Dedifferentiated amniotic fluid mesenchymal stem cell (primary cell): ENCODE data around the gene LMF1.
"Not testable (repeated sequence)": the region's sequence is repeated elsewhere in the genome, so short reads cannot be mapped to it uniquely, and the experiment has no call there.

ENCODE experiments used
- DNase-seq: peaks from one replicate; pipeline ENCODE4 v3.0.0-alpha.2; 2016; ENCODE audit errors: extremely low spot score

The LMF1 gene

GRCh38 chr16:970386-970765, 408 bp downstream of the LMF1 start:
- DNase-seq = no peak

GRCh38 chr16:969508-970385, 1.0 kb downstream of the LMF1 start:
- DNase-seq = peak; percentile 15

- no peak for DNase-seq
Measured at GRCh38 chr16:968620-969019, 2.2 kb downstream of the LMF1 start.

- DNase-seq = no peak
Measured at GRCh38 chr16:967546-968295, 3.1 kb downstream of the LMF1 start.

GRCh38 chr16:967077-967541, 3.7 kb downstream of the LMF1 start:
- DNase-seq = no peak

- DNase-seq = no peak
Measured at GRCh38 chr16:966505-966904, 4.3 kb downstream of the LMF1 start.

- DNase-seq = no peak
Measured at GRCh38 chr16:966035-966434, 4.7 kb downstream of the LMF1 start.

- DNase-seq = no peak
Measured at GRCh38 chr16:965487-965886, 5.3 kb downstream of the LMF1 start.

- DNase-seq = no peak
Measured at GRCh38 chr16:965036-965395, 5.8 kb downstream of the LMF1 start.

- DNase-seq = no peak
Measured at GRCh38 chr16:964356-965035, 6.3 kb downstream of the LMF1 start.

- DNase-seq = no peak
Measured at GRCh38 chr16:963913-964312, 6.9 kb downstream of the LMF1 start.

- DNase-seq = no peak
Measured at GRCh38 chr16:962901-963814, 7.6 kb downstream of the LMF1 start.

- no peak for DNase-seq
Measured at GRCh38 chr16:962366-962765, 8.4 kb downstream of the LMF1 start.

- DNase-seq = no peak
Measured at GRCh38 chr16:959232-960040, 11.3 kb downstream of the LMF1 start.

- not testable (repeated sequence) for DNase-seq
Measured at GRCh38 chr16:955766-956165, 15.0 kb downstream of the LMF1 start.

- not testable (repeated sequence) for DNase-seq
Measured at GRCh38 chr16:953818-954217, 17.0 kb downstream of the LMF1 start.

- DNase-seq = no peak
Measured at GRCh38 chr16:952321-952720, 18.5 kb downstream of the LMF1 start.

GRCh38 chr16:951660-952301, 19.0 kb downstream of the LMF1 start:
- DNase-seq = no peak

GRCh38 chr16:950733-951573, 19.8 kb downstream of the LMF1 start:
- not testable (repeated sequence) for DNase-seq
